ENCODE results near the gene MIOS.

- no peak for TF ChIP-seq CTCF (IDR thresholded peaks at IDR 0.05; ENCODE audit: low read length)
- no peak for TF ChIP-seq EZH2 (IDR thresholded peaks at IDR 0.05; ENCODE audit: borderline replicate concordance, low read length)
Observed at GRCh38 chr7:7557252-7557651, 9.4 kb upstream of the MIOS start.
